Activated CD4-positive, alpha-beta T cell treated with anti-CD3 and anti-CD28 coated beads for 1 hour (primary cell): Measurements from ENCODE around the gene CDH22.

ENCODE experiments used
- DNase-seq: peaks from one replicate; pipeline ENCODE4 v3.0.0-alpha.2; 2020

CDH22 gene

DNA sequence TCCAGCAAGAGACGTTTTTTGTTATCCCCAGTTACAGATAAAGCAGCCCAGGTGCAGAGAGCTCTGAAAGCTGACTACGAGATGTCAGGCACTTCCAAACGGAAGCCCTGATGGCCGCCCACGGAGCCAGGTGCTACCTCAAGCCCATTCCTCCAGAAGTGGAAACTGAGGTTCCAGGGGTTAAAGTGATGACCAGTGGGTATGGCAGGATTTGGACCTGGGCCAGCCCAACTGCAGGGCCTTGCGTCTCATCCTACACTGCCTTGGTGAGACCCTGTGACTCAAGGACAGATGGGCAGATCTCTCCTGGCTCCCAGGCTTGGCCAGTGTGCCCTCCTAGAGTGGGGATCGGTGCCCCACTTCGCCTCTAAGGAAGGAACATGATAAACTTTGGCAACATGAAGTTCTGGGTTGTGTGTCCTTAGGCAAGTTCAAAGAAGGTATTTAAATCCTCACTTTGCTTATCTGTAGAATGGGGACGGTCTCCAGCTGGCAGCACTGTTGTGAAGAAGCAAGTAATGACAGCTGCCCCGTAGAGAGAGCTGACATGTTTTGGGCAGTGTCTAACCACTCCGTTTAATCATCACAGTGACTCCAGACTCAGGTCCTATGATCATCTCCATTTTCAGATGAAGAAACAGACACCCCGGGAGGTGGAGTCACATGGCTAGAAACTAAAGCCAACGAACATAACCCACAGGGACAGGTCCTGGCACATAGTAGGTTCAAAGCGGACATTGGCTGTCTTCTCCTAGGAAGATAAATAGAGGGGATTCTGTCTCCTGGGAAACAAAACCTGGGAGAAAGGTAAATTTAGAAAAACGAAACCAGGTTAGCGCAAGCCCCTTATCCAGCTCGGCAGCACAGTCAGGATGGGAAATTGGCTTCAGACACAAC lies 34.4 kb upstream of the CDH22 start:
- no peak for DNase-seq

DNA sequence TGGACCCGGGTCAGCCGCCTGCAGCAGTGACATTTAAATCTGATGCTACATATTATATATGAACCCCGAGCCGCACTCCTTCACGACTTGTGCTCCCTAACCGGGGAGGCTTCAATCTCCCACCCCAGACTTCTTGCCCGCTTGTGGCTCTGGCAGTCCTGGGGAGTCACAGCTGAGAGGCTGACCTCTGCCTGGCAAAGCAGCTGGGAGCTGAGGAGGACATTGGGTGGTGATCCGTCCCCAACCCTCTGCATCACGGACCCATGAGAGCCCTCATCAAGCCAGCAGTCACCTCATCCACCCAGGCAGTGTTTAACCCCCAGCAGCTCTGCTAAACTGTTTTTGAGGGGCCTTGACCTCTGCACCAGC lies 33.7 kb upstream of the CDH22 start:
- DNase-seq = no peak

DNA sequence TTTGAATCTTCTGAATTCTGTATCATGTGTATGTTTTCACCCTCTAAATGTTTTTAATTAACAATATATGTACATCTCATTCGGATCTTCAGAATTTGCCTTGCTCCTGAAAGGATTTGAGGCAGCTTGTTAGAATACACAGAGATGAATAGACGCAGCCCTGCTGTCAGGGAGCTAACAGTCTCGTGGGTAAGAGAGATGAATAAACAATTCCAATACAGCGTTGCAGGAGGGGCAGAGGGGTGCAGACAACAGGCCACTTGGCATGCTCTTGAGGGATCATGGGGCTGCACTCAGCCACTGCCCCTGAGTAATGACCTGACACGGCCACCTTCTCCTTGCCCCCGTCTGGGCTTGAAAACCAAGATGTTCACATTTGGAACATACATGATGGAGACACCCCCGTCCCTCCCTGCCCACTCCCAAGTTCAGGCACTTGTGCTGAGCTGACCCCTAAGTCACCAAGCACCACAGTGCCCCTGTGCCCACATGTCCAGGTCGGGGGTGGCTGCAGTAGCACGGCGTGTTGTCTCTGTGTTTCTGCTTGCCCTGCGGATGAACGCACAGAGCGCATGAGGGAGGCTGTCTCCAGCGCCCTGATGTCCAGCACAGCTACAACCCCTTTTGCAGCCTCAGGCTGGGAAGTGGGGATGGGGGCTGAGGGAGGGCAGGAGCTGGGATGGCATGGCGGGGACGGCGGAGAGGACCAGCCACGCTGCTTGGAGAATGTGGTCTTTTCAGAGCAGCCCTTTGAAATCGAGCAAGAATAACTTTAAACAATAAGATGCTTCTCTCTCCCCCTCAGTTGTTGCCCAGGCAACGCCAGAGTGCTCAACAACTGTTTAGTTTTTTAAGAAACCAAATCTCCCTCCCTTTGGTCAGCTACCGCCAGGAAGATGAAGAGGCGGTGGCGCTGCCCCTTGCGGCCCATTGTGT lies 33.0 kb upstream of the CDH22 start:
- no peak for DNase-seq

DNA sequence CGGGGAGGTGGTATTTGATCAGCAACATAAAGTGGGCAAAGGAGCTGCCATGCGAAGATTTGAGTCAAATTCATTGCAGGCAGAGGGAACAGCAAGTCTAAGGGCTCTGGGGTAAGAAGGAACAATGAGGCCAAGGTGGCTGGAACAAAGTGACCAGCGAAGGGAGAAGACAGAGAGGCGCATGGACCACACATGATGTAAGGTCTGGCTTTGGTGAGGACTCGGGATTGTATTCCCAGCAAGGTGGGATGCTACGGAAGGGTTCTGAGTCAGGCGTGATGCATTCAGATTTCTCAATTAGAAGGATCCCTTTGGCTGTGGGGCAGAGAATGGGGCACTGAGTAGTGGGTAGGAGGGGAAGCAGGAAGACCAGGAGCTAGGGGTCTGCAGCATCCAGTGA lies 30.7 kb upstream of the CDH22 start:
- DNase-seq = no peak

DNA sequence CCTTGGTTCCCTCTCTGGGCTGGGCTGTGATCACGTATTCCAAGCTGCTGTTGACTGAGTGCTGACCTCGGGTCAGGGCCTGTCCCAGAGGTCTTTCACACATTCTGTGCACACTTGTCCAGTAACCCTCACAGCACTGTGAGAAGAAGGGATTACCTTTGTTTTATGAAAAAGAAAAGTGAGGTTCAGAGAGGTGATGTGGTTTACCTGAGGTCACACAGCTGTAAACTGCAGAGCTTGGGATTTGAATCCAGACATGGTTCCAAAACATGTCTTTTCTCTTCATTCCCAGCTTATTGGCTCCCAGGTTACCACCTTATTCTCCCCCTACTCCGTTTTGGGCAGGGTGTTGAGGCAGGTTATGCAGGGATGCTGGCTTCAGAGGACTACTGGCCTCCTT lies 28.4 kb upstream of the CDH22 start:
- no peak for DNase-seq

DNA sequence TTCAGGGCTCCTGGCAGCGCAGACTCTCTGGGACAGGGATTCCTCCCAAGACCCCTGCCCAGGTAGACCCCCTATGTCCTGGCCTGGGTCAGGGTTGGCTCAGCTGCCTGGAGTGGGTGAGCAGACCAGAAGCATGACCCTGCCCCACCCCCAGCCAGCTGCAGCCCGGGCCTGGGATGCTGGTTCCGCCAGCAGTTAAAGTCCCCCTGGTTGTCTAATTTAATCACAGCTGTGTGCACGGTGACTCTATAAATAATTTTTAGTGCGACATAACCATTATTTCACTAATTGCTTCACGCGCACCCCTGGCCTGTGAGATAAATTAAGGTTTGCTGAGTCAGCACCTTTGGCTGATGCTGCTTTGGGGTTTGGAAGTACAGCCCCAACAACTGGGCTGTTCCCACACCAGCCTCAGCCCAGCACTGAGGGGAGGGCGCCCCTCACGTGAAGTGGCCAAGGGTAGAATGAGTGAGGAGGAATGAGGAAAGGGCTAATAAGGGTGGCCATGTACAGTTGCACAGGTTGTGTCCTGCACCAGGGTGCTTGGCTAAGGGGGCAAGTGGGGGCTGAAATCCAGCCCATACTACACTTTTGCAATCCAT lies 26.1 kb upstream of the CDH22 start:
- DNase-seq = no peak

DNA sequence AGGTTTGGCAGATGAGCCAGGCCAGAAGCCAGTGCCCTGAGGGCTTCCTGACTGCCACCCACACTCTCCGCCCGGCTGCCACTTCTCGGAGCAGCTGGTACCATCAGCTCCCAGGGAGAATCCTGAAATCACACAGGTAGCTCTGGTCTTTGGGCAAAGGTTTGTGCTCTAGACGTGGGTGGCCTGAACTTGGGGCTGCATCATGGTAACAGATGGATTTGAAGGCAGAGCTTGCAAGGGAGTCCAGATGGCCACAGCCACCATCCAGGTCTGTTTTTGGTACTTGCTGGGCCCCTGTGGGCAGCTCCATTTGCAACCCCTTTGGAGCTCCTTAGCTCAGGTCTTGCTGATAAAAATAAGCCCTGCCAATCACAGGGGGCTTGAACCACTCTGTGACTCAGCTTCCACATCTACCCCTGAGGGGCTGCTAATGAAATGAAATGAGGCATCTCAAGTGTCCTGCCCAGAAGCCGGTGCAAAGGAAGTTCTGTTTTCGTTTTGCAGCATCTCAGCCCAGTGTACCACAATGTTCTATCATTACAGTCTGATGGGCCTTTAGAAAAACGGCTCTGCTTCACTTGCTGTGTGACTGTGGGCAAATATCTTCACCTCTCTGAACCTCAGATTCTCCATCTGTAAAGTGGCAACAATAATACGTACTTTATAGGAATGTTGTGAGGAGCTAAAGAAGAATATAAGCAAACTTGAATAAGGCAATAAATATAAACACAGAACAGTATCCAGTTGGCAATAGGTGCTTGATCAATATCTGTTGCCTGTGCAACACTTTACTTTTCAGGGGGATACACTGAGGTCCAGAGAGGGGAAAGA lies 25.1 kb upstream of the CDH22 start:
- no peak for DNase-seq

DNA sequence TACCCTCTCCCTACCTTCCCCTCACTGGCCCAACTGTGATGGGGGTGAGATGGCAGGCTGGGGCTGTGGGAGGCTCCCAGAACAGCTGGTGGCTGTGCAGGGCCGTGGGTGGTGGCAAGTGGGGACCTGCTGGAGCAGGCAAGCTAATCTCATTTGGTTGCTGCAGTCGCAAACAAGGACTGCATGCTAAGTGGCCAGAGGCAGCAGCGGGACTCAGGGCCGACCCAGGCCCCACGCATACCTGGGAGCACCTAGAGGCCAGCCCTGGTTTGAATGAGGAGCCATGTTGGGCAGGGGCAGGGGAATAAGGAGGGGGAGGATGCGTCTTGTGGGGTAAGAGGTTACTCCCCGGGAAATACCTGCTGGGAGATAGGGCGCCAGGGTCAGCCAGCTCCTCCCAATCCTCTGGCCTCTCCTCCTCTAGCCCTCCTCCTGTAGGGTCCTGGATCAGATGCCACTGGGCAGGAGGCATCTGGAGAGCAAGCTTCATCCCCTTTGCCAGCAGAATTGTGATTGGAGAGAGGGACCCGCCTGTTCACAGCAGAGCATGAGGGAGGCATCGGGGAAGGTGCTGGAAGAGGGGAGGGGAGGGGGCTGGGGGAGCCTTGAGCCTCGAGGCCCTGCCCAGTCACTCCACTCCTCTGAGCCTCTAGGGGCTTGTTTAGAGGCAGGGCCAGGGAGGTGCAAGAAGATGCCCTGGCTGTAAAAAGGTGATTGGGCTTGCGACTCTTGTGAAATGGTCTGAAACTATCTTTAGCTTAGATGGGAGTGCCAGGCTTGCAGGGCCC lies 24.3 kb upstream of the CDH22 start:
- no peak for DNase-seq

DNA sequence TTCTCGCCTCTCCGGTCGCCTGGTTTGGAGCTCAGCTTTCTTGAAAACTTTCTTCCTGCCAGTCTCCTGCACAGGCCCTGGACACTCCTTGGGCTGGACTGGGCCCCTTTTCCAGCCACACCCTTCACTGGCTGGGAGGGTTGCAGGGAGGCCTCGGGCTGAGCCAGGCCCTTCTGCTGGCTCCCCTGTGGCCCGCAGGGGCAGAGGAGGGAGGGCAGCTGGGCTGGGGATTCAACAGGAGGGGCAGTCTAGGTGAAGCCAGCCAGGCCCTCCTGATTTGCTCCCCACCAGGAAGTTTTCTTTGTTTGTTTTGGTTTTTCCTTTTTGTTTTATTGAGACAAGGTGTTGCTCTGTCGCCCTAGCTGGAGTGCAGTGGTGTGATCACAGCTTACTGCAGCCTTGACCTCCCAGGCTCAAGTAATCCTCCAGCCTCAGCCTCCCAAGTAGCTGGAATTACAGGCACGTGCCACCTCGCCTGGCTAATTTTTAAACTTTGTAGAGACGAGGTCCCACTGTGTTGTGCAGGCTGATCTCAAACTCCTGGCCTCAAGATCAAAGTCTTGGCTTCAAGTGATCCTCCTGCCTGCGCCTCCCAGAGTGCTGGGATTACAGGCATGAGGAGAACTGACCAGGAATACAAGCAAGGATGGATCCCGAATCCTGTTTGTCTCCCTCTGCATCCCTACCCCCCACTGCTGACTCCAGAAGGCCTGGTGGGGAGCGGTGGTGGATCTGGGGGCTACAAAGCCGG lies 23.5 kb upstream of the CDH22 start:
- DNase-seq = no peak

DNA sequence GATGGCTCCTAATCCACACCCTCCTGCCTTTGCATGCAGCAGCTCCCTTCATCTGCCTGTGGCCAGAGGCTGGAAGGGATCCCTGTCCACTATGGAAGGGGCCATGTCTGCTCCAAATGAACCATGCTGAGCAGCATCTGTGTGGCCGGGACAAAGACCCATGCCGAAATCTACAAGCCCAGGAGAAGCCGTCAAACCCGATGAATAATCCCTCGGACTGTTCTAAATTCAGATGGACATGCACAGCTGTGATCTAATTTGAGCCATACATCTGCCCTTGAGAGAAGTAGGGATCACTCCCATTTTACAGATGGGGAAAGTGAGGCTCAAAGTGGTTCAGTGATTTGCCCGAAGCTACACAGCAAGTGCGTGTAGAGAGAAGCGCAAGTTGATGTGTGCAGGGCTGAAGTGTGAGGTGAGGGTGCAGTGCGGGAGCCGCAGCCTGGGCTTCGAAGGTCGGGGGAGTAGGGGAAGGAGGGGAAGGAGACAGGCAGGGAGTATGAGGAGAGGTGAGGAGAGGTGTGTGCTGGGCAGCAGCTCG lies 22.6 kb upstream of the CDH22 start:
- DNase-seq = no peak

DNA sequence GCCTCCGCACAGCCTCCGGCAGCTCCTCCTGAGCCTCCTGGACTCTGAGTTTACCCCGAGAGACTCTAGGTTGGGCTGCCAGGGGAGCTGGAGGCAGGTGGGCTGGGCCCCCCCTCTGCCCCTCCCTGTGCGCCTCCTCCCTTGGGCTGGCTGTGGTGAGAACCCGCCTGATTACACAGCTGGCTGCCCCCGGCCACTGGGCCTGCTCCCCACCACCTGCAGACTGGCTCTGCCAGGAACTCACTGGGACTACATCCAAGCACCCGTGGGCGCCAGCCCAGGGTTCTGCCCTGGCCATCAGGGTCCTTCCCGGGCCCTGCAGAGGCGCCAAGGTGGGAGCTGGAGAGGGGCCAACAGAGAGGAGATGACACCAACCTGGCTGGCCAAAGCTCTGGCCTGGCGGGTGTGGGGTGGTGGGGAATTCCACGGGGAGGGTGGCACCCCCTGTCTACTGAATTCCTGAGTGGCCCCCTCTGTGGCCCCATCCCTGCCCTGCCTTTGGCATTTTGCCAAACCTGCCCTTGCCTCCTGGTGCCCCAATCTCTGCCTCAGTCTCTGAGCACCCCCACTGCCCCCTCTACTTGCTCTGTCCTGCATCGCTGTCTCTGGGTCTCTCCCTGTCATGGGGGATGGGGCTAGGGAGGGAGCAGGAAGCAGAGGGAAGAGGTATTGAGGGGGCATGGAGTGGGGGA lies 21.9 kb upstream of the CDH22 start:
- no peak for DNase-seq

DNA sequence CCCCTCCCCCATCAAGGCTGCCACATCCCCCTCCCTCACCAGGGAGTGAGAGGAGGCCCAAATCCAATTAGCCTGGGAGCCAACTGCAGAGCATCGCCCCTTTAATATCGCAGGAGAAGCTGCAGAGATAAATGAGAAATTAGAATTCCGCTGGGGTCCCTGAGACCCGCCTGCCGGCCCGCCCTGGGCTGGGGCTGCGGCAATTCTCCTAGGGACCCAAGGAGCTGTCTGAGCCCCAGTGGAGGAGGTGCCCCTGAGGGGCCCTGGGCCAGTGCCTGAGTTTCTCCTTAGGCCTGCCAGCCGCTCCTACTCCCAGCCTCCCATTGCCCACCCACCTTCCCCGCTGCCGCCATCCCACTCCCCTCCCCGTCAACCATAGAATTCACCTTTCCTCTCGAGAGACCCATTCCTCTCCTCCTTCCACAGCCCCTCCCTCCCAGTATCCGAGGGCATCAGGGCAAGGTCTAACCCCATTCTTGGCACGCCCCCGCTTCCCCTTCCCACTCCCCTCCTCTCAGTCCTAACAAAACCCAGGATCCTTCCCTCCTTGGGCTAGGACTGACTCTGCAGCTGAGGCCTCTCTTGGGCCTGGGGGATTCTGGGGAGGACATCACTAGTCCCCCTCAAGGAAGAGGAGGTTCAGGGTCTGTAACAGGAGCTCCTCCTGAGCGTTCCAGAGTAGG lies 20.0 kb upstream of the CDH22 start:
- DNase-seq = no peak

DNA sequence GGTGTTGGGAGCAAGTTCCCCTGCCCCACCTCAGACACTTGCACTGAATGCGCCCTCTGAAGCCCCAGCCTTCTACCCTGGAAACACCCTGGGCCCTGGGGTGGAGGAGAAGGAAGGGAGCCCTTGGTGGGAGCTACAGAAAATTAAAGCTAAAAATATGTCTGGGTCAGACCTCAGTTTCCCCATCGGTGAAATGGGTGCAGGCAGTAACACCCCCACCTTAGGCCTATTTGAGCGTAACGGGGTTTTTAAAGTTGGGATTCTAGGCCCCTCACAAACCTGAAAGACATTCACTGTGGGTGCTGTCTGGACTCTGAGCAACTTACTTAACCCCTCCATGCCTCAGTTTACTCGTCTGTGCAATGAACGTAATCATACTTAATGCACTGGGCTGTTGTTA lies 19.3 kb upstream of the CDH22 start:
- no peak for DNase-seq

DNA sequence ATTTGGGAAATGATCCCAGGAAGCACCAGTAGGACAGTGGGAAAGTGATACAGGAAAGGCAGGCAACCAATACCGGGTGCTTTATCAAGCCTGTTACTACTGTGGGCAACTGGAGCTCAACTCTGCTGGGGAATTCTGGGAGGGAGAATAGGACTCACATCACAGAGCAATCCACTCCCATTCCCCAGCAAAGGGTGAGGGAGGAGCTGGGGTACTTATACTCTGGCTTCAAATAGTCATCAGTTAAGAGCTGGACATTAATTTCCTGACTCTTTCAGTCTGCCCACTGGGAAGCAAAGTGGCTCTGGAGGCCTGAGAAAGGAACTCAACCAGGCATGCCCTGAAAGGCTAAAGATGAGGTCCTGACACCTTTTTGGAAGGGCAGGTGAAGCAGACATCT lies 17.5 kb upstream of the CDH22 start:
- DNase-seq = no peak

DNA sequence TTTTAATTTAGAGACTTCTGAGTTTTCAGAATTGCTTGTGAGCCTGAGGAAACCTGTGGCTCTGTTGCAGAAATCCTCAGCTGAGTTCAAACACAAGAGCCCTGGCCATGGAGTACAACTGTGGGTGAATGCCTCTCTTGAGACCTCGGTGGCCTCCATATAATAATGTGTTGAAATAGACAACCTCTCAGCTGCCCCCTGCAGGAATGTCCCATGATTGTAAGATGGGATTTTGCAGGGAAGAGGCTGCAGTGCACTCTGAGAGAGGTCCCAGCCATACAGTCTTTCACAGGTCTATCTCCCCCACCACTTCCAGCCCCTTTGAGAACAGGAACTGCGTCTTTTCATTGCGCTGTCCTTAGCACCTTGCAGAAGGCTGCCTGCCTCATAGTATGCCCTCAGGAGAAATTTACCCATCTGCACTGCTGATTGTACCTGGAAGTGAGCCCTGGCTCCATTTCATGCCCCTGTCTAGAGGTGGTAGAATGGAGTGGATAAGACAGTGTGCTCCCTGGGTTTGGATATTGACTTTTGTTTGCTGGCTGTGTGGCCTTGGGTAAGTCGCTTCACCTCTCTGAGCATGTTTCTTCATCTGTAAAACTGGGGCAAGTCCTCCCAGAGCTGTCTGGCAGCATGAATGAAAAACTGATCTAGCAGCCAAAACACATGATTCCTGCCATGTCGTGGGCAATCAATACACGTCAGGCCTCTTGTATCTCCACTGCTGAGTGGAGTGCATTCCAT lies 16.8 kb upstream of the CDH22 start:
- no peak for DNase-seq

DNA sequence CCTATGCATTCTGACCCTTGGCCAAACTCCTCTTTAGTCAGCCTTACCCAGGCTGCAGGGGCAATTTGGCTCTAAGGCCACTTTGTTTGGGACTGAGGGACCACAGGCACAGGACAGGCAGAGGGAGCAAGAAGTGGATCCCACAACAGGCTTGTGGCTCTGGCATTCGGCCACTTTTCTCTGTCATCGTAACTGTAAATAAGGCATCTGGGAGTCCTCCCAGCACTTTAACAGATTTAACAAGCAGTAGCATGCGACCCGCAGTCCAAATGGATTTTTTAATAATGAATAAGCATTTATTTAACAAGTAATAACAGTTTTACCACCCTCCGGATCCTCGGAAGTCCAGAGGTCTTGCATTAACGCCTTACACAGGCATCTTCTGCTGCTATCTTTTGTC lies 16.1 kb upstream of the CDH22 start:
- DNase-seq = no peak

DNA sequence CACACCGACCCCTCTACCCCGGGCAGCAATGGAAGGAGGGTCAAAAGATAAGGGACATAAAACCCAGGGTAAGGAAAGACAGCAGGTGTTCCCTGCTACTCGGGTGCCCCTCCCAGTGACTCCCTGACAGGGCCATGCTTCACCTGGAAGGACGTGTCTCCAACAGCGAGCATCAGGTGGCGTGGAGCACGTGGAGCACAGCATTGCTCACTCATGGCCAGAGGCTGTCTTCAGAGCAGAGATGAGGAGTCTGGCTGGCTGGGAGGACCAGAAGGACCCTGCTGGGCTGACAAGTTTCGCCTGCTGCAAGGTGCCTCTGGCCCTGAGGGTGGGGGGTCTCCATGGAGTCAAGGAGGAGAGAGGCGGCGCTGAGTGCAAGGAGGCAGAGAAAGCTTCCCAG lies 15.3 kb upstream of the CDH22 start:
- DNase-seq = no peak

DNA sequence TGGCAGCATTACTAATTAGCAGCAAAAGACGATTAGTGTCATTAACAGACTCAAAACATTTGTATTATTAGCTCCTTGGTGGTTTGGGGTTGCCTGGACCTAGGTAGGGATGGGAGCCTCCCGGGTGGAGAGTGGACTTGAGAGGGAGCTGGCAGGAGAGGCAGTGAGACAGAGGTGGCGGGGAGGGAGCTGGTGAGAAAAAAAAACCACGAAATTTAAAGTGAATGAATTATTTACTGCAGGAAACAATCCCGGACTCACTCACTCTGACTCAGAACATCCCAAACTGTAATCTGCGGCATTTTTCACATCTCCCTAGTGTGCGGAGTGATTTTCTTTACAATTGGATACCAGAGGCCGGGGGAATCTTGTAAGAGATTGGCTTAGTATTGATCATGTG lies 14.3 kb upstream of the CDH22 start:
- no peak for DNase-seq

DNA sequence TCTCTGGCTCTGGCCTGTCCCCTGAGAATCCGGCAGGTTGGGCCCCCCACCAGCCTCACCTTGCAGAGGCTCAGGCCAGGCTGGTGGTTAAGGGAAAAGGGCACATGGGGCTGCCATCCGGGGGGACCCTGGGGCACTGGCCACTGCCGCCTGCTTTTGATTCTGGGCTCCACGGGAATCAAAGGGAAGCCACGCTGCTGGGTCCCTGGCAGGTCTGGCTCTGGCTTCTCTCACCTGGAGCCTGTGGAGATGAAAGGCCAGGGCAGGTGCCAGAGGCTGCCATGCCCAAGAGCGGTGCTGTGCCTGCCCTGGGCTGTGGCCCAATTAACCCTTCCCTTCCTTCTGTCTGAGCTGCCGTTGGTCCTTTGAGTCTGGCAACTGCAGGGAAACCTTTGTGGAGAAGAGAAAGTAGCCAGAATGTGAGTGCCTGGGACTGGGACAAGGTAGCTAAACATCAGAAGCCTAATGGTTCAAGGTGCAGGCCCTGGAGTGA lies 9.4 kb upstream of the CDH22 start:
- no peak for DNase-seq
